ENCODE data around the gene GRAMD1B.

GRAMD1B gene

GRCh38 chr11:123575441-123575840 is 145.4 kb downstream of the GRAMD1B start:
- no peak for DNase-seq

- DNase-seq, result no peak
Measured at GRCh38 chr11:123576082-123576481, 146.0 kb downstream of the GRAMD1B start.

GRCh38 chr11:123576501-123576900 is 146.4 kb downstream of the GRAMD1B start:
- no peak for DNase-seq

GRCh38 chr11:123577081-123577598 is 147.1 kb downstream of the GRAMD1B start:
- DNase-seq, result no peak

- no peak for DNase-seq
Measured at GRCh38 chr11:123578778-123579481, 148.9 kb downstream of the GRAMD1B start.

GRCh38 chr11:123579482-123579812 is 149.4 kb downstream of the GRAMD1B start:
- DNase-seq, result no peak

GRCh38 chr11:123580137-123580536 is 150.1 kb downstream of the GRAMD1B start:
- DNase-seq, result no peak

- DNase-seq, result no peak
Measured at GRCh38 chr11:123580557-123581275, 150.6 kb downstream of the GRAMD1B start.

GRCh38 chr11:123581651-123582399 is 151.8 kb downstream of the GRAMD1B start:
- no peak for DNase-seq

- DNase-seq, result no peak
Measured at GRCh38 chr11:123582992-123583504, 153.0 kb downstream of the GRAMD1B start.

- DNase-seq, result no peak
Measured at GRCh38 chr11:123584186-123584585, 154.1 kb downstream of the GRAMD1B start.

GRCh38 chr11:123584737-123585136 is 154.7 kb downstream of the GRAMD1B start:
- no peak for DNase-seq

- DNase-seq, result no peak
Measured at GRCh38 chr11:123585206-123585605, 155.1 kb downstream of the GRAMD1B start.

- no peak for DNase-seq
Measured at GRCh38 chr11:123585706-123586105, 155.6 kb downstream of the GRAMD1B start.

GRCh38 chr11:123586568-123586967 is 156.5 kb downstream of the GRAMD1B start:
- DNase-seq, result no peak

GRCh38 chr11:123587044-123587443 is 157.0 kb downstream of the GRAMD1B start:
- DNase-seq, result no peak

GRCh38 chr11:123587559-123587958 is 157.5 kb downstream of the GRAMD1B start:
- no peak for DNase-seq

- no peak for DNase-seq
Measured at GRCh38 chr11:123588117-123588863, 158.2 kb downstream of the GRAMD1B start.

- no peak for DNase-seq
Measured at GRCh38 chr11:123588864-123589262, 158.8 kb downstream of the GRAMD1B start.

- peak; percentile 37 for DNase-seq
Measured at GRCh38 chr11:123590296-123590912, 160.3 kb downstream of the GRAMD1B start.

- DNase-seq, result no peak
Measured at GRCh38 chr11:123593570-123593969, 163.5 kb downstream of the GRAMD1B start.

Data from T1000 (cell line).